GM12892 (cell line): ENCODE measurements around the gene IKZF1.

Experiments
- POLR2A ChIP-seq: IDR thresholded peaks from 2 replicates; pipeline ENCODE4 v1.6.1; 2011; ENCODE audit warnings: low read depth, low read length, control low read depth
- TAF1 ChIP-seq: IDR thresholded peaks from 2 replicates; pipeline ENCODE4 v1.6.1; 2011; ENCODE audit warnings: low read depth, mild to moderate bottlenecking, control low read depth, low read length, borderline replicate concordance

GRCh38 chr7:50372923-50373322, 68.4 kb downstream of the IKZF1 start:
- TF ChIP-seq POLR2A (no peak), TAF1 (no peak)
